Ishikawa (cell line): ENCODE data around the gene SALL4.

Experiments
- CEBPB ChIP-seq: IDR thresholded peaks from 2 replicates; pipeline ENCODE4 v1.6.1; 2012
- CREB1 ChIP-seq: IDR thresholded peaks from 2 replicates; pipeline ENCODE4 v1.6.1; 2012; ENCODE audit warnings: low read depth
- EGR1 ChIP-seq: IDR thresholded peaks from 2 replicates; pipeline ENCODE4 v1.6.1; 2012
- EP300 ChIP-seq: IDR thresholded peaks from 2 replicates; pipeline ENCODE4 v1.6.1; 2012; ENCODE audit warnings: borderline replicate concordance
- FOXM1 ChIP-seq: IDR thresholded peaks from 2 replicates; pipeline ENCODE4 v1.6.1; 2012; ENCODE audit warnings: low read depth, borderline replicate concordance
- NFIC ChIP-seq: IDR thresholded peaks from 2 replicates; pipeline ENCODE4 v1.6.1; 2012
- RAD21 ChIP-seq: IDR thresholded peaks from 2 replicates; pipeline ENCODE4 v1.6.1; 2012; ENCODE audit warnings: low read depth
- REST ChIP-seq: IDR thresholded peaks from 2 replicates; pipeline ENCODE4 v1.6.1; 2012; ENCODE audit warnings: low read depth, mild to moderate bottlenecking
- TAF1 ChIP-seq: IDR thresholded peaks from 2 replicates; pipeline ENCODE4 v1.6.1; 2012; ENCODE audit warnings: low read depth, mild to moderate bottlenecking
- TCF12 ChIP-seq: IDR thresholded peaks from 2 replicates; pipeline ENCODE4 v1.6.1; 2012; ENCODE audit warnings: low read depth
- TEAD4 ChIP-seq: IDR thresholded peaks from 2 replicates; pipeline ENCODE4 v1.6.1; 2012
- USF1 ChIP-seq: IDR thresholded peaks from 2 replicates; pipeline ENCODE4 v1.6.1; 2012
- YY1 ChIP-seq: IDR thresholded peaks from 2 replicates; pipeline ENCODE4 v1.6.1; 2012; ENCODE audit warnings: low read depth
- ZBTB7A ChIP-seq: IDR thresholded peaks from 2 replicates; pipeline ENCODE4 v1.6.1; 2012; ENCODE audit warnings: low read depth
- TF ChIP-seq, protein P1 (sequence below): IDR thresholded peaks from 2 replicates; pipeline ENCODE4 v1.6.1; 2012

SALL4 gene

DNA sequence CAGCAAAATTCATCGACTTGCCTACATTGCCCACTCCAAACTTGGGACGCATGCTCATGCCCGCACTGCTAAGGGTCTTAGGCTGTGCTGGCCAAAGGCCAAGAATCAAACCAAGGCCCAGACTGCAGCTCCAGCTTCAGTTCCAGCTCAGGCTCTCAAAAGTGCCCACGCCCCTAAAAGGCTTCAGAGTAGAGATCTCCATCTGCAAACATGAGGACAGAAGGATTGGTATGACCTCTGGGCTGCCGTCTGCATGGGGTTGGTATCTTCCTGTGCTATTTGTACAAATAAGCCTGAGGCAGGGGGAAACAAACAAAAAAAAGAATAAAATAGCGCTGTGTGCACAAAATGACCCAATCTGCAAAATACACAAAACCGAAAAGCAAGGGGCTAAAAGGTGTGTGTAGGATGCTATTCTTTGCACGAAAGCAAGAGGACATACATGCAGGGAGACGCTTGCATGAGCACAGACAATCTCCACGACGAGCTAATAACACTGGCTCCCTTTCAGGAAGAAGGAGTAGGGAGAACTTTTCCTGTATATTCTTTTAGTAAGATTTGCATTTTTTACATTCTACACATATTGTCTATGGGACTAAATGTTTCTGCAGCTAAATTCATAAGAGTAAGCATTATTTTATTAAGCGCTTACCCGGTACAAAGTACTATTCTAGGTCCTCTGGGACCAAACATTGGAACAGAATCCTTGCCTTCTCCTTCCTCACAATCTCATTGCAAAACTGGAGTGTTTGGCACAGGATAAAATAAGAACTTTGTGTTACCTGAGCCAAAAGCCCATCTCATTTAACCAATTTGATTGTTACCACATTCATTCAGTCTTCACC, 67.2 kb downstream of the SALL4 start:
- TF ChIP-seq CREB1 (no peak), EGR1 (no peak), USF1 (no peak), REST (no peak), NFIC (no peak), YY1 (no peak), CEBPB (no peak), ZBTB7A (no peak), TCF12 (no peak), TEAD4 (no peak), RAD21 (no peak), EP300 (no peak), TAF1 (no peak), FOXM1 (no peak)
- TF ChIP-seq, protein P1, sequence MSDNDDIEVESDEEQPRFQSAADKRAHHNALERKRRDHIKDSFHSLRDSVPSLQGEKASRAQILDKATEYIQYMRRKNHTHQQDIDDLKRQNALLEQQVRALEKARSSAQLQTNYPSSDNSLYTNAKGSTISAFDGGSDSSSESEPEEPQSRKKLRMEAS = no peak

DNA sequence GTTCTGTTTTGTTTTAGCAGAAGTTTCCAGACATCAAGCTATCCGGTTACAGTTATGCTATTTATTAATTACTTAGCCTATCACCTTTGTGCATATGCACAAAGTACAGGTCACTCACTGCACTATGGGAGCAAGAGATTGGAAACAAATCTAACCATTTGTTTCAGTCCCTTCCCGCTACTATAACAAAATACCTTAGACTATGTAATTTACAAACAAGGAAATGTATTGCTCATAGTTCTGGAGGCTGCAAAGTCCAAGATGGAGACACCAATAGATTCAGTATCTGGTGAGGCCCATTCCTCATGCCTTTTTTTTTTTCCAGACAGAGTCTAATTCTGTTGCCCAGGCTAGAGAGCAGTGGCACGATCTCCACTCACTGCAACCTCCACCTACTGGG, 69.3 kb downstream of the SALL4 start:
- TF ChIP-seq CREB1 (no peak), CEBPB (no peak), EP300 (no peak), EGR1 (no peak), USF1 (no peak), NFIC (no peak), YY1 (no peak), TCF12 (no peak), REST (no peak), TEAD4 (no peak)
